Limb (tissue), 2 donors: ENCODE results near the gene WFDC11.
"Not testable (repeated sequence)": the region's sequence is repeated elsewhere in the genome, so short reads cannot be mapped to it uniquely, and the experiment has no call there.

Source experiments
- DNase-seq, 2 donors: peaks; one replicate each; pipeline ENCODE4 v3.0.0-alpha.2; 2016; ENCODE audit errors: extremely low spot score in 2 of 2

The WFDC11 gene

GRCh38 chr20:45670139-45670538 lies at the start of gene WFDC11:
Gene WFDC11 (minus strand): TSS chr20:45670239. CDS start chr20:45650600, 19,639 bp downstream.
- DNase-seq = no peak

GRCh38 chr20:45716141-45716688 lies 46.2 kb upstream of the WFDC11 start:
- DNase-seq = not testable (repeated sequence)

- no peak for DNase-seq
Observed at GRCh38 chr20:45704969-45705637, 35.1 kb upstream of the WFDC11 start, which contains the start of gene WFDC10B. Gene WFDC10B (minus strand): TSS chr20:45705019. CDS start chr20:45685992, 19,027 bp downstream.

- no peak for DNase-seq
Observed at GRCh38 chr20:45701873-45702272, 31.8 kb upstream of the WFDC11 start, which contains the start of gene WFDC13. Gene WFDC13 (plus strand): TSS chr20:45702038. CDS start chr20:45702124, 86 bp downstream.

GRCh38 chr20:45701104-45701503 lies 31.1 kb upstream of the WFDC11 start:
- DNase-seq = no peak

GRCh38 chr20:45695496-45695895 lies 25.5 kb upstream of the WFDC11 start:
- no peak for DNase-seq

- not testable (repeated sequence) for DNase-seq
Observed at GRCh38 chr20:45693346-45693745, 23.3 kb upstream of the WFDC11 start.

- no peak for DNase-seq
Observed at GRCh38 chr20:45685896-45686295, 15.9 kb upstream of the WFDC11 start.

- DNase-seq = no peak
Observed at GRCh38 chr20:45679650-45680049, 9.6 kb upstream of the WFDC11 start.

- no peak for DNase-seq
Observed at GRCh38 chr20:45672765-45673164, 2.7 kb upstream of the WFDC11 start.

GRCh38 chr20:45657038-45657437 lies 13.0 kb downstream of the WFDC11 start:
- not testable (repeated sequence) for DNase-seq

GRCh38 chr20:45651726-45652125 lies 18.3 kb downstream of the WFDC11 start:
- DNase-seq = not testable (repeated sequence)

GRCh38 chr20:45649312-45649863 lies 20.7 kb downstream of the WFDC11 start:
- DNase-seq = no peak

- no peak for DNase-seq
Observed at GRCh38 chr20:45647441-45648050, 22.5 kb downstream of the WFDC11 start.

GRCh38 chr20:45646875-45647274 lies 23.2 kb downstream of the WFDC11 start:
- no peak for DNase-seq

GRCh38 chr20:45645869-45646268 lies 24.2 kb downstream of the WFDC11 start:
- DNase-seq = not testable (repeated sequence)

- not testable (repeated sequence) for DNase-seq
Observed at GRCh38 chr20:45641076-45641475, 29.0 kb downstream of the WFDC11 start.

GRCh38 chr20:45639687-45640086 lies 30.4 kb downstream of the WFDC11 start:
- no peak for DNase-seq

- no peak for DNase-seq
Observed at GRCh38 chr20:45636513-45636912, 33.5 kb downstream of the WFDC11 start.

GRCh38 chr20:45631184-45631583 lies 38.9 kb downstream of the WFDC11 start, which contains the start of gene WFDC9:
Gene WFDC9 (minus strand): TSS chr20:45631284. CDS start chr20:45610181, 21,103 bp downstream.
- no peak for DNase-seq

GRCh38 chr20:45630371-45630770 lies 39.7 kb downstream of the WFDC11 start:
- DNase-seq = no peak

GRCh38 chr20:45629496-45630100 lies 40.4 kb downstream of the WFDC11 start, which contains the start of gene WFDC10A:
Gene WFDC10A (plus strand): TSS chr20:45629739. CDS start chr20:45629814, 75 bp downstream.
- peak; percentile 20 to 27 for DNase-seq
